Endometrial microvascular endothelial cells (primary cell): Measurements from ENCODE around the gene ZNF860. TPM values are rescaled to one million over a fixed set of nuclear protein-coding genes. Genes with fewer than 3 reads are reported as not detected.

Experiments used
- in situ Hi-C: cut with HindIII; loops from 2 replicates; pipeline ENCODE4 v1.10.0; 2017; ENCODE audit warnings: low sequenced_read_pairs, low pct_unique_long_range_greater_than_20kb; ENCODE audit errors: inconsistent ontology term
- total RNA-seq: library from RNA; depleted of rRNA; stranded (reverse); fragments of >200 nt; gene quantifications from one replicate; pipeline ENCODE4 v1.2.3, GENCODE V29; 2015; ENCODE audit errors: inconsistent ontology term

Gene ZNF860
- total RNA-seq, result 2.0 TPM

DNA sequence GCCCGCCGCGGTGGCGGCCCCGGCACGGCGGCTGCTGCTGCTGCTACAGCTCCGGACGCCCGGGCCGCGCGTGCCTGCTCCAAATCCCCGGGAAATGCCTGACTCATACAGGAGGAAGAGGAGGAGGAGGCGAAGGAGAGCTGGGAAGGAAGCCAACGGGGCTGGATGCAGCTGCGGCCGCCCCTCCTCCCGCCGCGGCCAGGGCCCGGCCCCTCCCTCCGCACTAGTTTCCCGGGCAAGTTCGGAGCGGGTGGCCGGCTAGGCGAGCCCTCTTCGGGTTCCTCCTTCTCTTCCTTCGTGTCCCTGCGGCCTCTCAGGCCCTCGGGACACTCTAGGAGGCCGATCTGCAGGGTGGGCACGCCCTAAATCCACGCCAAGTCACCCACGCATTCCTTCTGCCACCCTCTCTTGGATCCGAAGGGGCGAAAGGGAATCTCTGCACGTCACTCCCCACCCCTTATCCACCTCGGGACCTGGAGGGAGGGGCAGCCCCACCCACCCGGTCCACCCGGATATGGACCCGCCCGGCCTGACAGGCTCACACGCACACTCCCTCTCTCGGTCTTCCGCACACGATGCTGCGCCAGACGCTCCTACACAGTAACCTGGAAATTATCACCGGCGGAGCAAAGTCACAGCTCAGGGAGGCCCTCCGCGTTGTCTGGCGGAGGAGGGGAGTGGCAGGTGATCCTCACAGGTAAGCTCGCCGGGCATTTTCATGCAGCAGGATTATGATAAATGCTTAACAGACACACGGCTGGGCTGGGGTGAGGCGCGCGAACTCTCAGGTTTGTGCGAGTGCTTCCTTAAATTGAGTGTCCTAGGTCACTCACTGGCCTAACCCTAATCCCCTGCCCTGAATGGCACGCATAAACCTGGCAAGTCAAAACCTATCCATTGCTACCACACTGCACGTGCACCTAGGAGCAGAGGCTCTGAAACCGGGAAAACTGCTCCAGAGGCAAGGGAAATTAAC is at the start of gene ZNF860, which contains the start of gene OSBPL10:
Gene ZNF860 (plus strand): TSS at position 545 of the 976 bp plus-strand sequence. CDS start 7,330 bp downstream, outside the sequence.
Gene OSBPL10 (minus strand): TSS at position 57 of the 976 bp plus-strand sequence. CDS start 83 bp downstream, outside the sequence.
- in situ Hi-C loops, result no loop called here

DNA sequence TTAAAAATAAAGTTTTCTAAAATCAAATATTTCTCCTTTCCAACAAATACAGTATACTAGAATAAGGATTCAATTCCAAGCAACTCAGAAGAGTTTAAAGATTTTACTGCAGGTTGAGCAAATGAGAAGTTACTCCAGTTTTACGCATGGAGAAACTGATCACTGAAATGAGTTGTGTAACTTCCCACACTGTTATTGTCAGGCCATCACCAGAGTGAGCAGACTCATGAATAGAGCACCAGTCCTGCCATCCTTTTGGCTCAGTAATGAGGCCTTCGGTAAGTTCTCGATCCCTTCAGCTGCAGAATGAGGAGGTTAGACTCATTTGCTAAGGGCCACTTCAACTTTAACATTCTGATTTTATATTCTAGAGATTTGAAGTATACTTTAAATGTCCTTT is 48.6 kb upstream of the ZNF860 start:
- in situ Hi-C loops, result no loop called here

DNA sequence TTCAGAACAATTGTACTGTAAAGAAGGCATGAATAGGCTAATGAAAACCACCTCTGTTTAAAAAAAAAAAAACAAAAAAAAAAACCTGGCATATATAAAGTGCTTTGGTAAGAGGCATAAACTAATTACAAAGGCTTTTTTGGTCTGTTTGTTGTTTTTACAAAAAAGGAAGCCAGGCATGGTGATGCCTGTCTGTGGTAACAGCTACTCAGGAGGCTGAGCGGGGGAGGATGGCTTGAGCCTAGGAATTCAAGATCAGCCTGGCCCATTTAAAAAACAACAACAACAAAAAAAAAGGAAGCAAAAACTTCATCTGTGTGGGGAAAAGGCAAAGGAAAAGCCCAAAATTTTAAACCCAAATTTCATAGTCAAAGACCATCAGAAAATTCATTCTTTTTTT is 47.5 kb upstream of the ZNF860 start:
- in situ Hi-C loops, result no loop called here

DNA sequence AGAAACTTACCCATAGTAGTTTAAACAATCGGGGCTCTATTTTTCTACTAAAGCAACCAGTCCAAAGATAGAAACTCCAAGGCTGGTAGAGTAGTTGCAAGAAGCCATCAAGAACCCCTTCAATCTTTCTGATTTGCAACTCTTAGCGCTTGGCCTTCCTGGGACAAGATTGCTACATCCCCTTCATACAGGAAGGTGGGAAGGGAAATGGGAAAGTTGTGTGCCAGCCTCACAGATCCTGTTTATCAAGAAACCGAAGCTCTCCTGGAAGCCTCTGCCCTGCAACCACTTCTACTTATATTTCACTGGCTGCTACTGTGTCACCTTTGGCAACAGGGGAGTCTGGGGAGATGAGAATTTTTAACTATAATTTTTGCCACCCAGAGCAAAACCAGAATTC is 46.7 kb upstream of the ZNF860 start:
- in situ Hi-C loops, result no loop called here

DNA sequence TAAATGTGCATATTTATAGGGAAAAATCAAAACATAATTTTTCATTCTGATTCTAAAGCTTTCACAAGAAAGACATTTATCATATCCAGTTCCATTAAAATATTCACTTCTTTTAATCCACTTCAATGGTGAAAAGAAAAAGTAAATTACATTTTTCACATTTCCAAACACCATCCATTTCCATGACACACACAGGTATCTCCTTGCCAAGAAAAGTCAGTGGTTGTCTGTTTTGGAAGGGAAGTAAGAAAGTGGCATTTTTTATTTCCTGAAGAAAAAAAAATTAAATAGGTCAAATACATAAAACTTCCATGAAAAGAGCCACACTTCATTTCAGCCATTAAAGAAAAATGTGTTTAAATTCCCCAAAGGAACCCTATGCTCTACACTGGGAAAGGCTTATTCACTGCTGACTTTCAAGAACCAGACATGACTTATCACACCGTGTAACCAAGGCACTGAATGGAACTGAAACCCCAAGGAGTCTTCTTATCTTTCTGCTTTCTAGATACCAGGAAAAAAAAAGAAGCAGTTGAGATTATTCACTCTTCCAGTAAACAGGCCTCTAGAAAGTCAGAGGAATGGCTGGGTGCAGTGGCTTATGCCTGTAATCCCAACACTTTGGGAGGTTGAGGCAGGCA is 45.0 kb upstream of the ZNF860 start:
- in situ Hi-C loops, result no loop called here

DNA sequence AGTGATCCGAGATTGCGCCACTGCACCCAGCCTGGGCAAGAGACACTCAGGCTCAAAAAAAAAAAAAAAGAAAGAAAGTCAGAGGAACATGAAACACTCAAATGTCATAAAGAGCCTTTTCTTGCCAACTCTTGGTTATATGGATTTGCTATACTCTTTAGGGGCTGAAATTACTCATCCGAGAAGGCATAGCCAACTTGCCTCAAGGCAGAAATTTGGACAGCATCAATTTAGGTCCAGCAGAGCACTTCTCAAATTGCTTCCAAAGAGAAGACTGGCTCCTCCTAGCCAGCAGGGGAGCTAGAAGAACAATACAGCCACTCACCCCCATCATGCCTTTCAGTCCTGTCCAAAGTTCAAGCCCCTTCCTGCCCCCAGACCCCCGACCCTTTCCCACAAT is 44.3 kb upstream of the ZNF860 start:
- in situ Hi-C loops, result no loop called here

DNA sequence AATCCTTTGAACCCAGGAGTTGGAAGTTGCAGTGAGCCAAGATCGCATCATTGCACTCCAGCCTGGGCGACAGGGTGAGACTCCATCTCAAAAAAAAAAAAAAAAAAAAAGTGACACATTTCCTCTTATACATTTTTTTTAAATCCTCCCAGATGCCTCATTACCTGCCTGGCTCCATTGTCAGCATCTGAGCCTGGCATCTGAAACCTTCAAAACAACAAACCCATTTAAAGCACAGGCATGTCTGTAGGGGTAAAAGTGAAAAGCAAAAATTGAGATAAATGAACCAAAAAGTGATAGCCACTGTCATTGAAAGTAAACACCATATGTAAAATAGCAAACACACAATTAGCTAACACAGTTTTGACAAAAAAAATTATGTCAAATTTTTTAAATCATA is 39.1 kb upstream of the ZNF860 start:
- in situ Hi-C loops, result no loop called here

DNA sequence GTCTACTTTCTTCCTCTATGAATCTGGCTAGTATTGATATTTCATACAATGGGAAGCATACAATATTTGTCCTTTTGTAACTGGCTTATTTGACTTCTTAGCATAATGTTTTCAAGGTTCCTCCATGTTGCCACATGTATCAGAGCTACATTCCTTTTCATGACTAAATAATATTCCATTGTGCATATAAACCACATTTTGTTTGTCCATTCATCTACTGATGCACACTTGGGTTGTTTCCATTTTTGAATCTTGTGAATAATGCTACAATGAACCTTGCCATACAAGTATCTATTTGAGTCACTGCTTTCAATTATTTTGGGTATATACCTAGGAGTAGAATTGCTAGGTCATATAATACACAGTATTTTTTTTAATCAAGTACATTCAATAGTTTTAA is 38.5 kb upstream of the ZNF860 start:
- in situ Hi-C loops, result no loop called here

DNA sequence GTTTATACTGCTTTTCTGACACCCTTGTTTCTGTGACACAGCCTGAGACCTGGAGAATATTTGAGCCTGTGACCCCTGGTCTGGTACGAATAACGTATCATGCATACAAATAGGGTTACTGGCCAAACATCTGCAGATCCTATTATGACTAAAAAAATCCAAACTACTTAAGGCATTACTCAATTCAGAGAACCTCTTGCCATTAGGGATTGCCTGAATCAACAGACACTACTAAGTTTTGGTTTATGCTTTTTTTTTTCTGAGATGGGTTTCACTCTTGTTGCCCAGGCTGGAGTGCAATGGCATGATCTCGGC is 35.9 kb upstream of the ZNF860 start:
- in situ Hi-C loops, result no loop called here

DNA sequence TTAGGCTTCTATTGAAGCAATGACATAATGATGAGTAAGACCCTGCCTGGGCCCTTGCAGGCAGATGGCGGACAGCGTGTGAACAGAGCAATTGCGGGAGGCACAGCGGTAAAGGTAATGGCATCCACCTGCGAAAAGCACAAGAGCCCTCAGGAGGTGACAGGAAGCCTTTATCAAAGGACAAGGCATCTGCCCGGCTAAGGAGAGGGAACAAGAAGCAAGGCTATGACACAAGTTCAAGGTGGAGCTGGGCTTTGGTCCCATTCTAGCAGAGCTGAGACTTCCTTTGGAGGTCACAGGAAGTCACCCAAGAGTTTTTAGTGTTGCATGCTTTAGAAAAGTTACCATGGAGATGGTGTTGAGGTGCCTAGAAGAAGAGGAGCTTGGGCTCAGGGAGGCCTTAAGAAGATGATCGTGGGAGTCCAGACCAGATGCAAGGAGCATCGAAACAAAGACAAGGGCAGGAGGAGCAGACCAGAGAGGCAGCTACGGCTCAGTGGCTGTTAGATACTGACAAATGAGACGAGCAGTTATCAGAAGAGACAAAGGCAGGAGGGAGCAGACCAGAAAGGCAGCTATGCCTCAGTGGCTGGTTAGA is 35.0 kb upstream of the ZNF860 start:
- in situ Hi-C loops, result no loop called here

DNA sequence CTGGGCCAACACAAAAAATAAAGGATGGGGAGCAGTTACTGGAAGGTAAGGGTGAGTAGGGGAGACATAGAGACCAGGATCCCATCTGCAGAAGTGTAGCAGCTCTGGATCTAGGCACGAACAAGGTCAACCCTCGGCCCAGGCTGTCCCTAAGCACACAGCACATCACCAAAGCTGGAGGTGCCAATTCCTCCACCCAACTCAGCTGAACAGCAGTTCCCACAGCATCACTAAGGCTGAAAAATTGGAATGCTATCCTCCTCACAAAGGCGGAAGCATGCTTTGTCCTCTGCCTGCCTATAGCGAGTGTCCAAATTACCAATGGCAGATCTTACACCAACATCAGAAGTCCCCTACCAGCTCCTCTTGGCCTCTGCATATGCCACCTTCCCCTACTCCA is 34.4 kb upstream of the ZNF860 start:
- in situ Hi-C loops, result no loop called here

DNA sequence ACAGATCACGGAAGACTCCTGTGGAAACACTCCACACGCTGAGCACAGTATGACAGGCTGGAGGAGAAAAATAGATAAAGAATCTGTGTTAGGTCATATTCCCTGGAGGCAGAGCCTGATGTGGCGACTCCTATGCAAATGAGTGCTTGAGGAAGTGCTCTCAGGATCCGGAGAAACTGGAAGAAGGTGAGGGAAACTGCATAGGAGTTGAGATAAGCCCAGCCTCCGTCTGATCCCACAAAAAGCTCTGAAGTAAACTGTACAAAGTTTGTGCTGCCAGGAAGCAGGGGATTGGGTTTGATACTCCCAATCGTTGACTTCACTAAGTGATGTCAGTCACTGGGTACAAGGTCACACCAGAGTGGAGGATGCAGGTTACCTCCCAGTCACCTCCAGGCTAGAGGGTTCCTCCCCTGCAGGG is 33.9 kb upstream of the ZNF860 start:
- in situ Hi-C loops, result no loop called here

DNA sequence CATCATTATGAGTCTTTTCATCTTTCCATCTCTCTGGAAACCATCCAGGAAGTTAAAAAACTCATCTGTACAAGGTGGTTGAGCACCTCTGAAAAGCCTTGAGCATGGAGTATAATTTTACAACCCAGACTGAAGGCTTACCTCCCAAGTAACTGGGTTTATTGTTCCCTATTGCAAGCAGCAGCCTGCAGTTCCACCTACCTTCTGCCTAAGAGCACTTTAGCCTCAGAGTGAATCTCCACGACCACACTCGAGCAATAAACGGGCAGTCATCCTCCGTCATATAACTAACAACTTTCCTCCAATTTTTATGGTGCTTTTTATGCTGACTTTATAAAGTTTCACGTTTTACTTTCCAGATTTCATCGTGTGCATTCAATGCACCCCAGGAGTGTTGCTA is 33.3 kb upstream of the ZNF860 start:
- in situ Hi-C loops, result no loop called here

DNA sequence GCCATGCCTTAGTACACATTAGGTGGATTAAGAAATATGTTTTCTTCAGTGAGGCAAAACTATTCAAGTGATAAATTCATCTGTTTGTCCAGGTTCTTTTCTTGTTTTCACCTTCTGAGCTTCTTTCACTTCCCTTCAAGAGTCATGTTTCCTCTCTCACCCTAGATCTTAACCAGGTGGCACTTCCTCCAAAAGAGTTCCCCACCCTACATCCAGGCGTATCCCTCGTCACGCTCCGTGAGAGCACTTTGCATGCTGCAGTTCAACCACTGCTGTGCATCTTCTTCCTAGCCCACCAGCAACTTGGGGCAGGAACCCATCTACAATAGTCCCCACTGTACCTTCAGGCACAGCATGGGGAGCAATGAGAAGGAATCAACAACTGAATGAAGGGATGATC is 29.3 kb upstream of the ZNF860 start:
- in situ Hi-C loops, result no loop called here

DNA sequence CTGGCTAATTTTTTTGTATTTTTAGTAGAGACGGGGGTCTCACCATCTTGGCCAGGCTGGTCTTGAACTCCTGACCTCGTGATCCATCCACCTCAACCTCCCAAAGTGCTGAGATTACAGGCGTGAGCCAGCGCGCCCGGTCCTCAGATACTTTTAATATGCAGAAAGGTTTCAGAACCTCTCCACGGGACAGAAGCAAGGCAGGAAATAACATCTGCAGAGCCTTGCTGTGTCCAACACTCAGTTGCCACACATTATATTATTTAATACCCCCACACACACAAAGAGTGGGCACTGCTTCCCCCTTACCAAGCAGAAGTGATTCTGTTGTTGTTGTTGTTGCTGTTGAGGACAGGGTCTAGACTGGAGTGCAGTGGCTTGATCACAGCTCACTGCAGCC is 28.5 kb upstream of the ZNF860 start:
- in situ Hi-C loops, result no loop called here

DNA sequence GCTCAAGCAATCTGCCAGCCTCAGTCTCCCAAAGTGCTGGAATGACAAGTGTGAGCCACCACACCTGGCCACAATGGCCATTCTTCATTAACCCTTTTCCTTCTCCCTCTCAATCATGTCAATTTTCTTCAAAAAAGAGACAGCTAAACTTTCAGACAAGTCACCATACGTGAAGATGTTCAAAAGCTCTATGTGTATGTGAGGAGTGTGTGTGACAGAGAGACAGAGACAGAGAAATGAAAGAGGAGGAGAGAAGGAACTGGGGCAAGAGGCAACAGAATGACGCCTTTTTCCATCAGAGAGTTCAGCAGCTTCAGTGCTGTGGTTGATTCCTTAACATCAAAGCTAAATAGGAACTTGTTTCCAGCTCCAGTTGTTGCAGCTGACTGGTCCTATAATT is 27.9 kb upstream of the ZNF860 start:
- in situ Hi-C loops, result no loop called here

DNA sequence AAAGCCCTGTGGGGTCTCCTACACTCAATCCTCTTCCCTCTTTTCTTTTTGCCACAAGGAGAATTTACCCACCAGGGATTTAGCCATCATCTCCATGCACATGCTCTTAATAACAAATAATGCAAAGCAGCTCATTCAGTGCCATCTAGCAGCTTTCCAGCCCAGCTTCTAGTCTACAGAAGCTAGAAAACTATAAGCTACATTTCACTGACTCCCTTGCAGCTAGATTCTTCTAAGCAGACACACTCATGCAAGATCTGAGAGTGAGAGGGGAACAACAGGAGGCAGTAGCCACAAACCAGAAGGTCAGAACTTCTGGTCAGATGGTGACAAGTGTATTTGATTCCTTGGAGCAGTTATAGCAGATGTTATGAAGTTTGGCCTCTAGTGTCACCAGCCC is 26.0 kb upstream of the ZNF860 start:
- in situ Hi-C loops, result no loop called here

DNA sequence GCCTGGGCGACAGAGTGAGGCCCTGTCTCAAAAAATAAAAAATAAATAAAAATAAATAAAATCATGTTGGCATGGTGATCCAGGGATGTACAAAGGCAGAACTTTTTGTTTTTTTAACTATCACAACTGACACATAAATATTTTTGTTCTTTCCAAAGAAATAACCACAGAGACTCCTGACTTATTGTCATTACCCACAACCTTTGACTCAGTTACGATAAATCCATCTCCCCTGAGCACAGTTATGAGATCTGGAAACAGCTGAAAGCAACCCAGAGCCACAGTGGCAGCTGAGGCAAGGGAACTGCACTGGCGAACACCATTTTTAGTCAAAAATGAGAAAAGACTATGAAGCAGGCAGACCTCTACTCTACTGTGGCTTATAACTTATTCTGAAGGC is 24.4 kb upstream of the ZNF860 start:
- in situ Hi-C loops, result no loop called here

DNA sequence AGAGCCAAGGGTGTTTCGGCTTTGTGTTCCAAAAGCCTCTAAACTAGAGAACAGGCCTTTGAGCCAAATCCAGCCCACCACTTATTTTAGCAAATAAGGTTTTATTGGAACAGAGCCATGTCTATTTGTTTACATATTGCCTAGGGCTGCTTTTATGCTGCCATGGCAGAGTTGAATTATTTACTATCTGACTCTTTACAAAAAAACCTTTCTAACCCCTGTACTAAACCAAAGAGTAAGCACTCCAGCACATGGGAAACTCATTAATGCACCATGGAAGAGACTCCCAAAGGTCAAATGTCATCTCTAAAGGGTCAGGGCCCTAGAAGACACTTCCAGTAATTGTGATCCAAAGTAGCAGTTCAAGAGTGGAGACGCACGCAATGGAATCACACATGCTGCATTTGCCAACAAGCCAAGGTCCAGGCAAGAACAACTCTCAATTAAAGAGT is 22.8 kb upstream of the ZNF860 start:
- in situ Hi-C loops, result no loop called here

DNA sequence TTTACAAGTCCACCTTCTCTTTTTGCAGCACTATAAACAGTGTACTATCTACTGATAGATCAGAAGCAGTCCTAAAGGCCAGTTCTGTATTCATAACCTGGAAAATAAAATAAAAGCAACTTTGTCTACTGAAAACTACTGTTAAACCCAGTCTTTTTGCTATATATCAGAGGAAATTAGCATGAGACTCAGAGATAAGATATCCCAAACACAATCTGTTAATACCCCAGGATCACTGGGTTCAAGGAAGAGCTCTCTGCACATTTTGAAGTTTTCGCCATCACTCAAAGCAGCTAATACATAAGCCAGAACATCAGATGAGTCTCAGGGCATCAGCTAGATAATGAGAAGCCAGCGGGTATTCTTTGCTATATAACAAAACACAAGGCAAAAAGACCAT is 22.3 kb upstream of the ZNF860 start:
- in situ Hi-C loops, result no loop called here
